ENCODE data around the gene MADD.
"Not testable (repeated sequence)": the region's sequence is repeated elsewhere in the genome, so short reads cannot be mapped to it uniquely, and the experiment has no call there.

MADD gene

DNA sequence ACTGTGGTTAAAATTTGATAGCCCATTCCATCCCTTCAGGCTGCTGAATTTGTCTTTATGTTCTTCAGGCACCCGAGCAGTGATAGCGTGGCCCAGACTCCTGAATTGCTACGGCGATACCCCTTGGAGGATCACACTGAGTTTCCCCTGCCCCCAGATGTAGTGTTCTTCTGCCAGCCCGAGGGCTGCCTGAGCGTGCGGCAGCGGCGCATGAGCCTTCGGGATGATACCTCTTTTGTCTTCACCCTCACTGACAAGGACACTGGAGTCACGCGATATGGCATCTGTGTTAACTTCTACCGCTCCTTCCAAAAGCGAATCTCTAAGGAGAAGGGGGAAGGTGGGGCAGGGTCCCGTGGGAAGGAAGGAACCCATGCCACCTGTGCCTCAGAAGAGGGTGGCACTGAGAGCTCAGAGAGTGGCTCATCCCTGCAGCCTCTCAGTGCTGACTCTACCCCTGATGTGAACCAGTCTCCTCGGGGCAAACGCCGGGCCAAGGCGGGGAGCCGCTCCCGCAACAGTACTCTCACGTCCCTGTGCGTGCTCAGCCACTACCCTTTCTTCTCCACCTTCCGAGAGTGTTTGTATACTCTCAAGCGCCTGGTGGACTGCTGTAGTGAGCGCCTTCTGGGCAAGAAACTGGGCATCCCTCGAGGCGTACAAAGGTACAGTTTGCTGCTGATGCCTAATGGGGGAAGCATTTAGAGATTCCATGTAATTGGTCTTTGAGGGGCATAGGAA, 4.7 kb downstream of the MADD start:
- no peak for DNase-seq (ENCODE audit: low read depth in 3 of 3)

GRCh38 chr11:47276923-47277322, 7.0 kb downstream of the MADD start:
- no peak for DNase-seq (ENCODE audit: low read depth in 3 of 3)

- DNase-seq (ENCODE audit: low read depth in 3 of 3): no peak
Observed at GRCh38 chr11:47278058-47278457, 8.1 kb downstream of the MADD start.

GRCh38 chr11:47278769-47279168, 8.8 kb downstream of the MADD start:
- no peak for DNase-seq (ENCODE audit: low read depth in 3 of 3)

GRCh38 chr11:47280099-47280498, 10.2 kb downstream of the MADD start:
- no peak for DNase-seq (ENCODE audit: low read depth in 3 of 3)

DNA sequence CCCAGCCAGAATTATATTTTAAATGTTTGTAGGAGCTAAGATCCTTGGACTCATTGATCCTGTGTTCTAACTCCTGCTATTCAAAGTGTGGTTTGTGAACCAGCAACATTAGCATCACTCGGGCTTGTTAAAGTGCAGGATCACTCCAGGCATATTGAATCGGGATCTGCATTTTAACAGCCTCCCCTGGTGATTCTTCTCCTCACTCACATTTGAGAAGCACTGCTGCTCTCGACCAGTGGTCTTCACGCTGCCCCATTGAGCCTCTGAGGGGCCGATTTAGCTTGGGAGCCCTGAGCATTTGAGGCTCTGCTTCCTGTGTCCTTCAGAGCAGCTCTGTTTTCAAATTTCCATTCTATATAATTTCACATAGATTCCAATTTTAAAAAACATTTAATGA, 10.9 kb downstream of the MADD start:
- DNase-seq (ENCODE audit: low read depth in 3 of 3): no peak

- DNase-seq (ENCODE audit: low read depth in 3 of 3): no peak
Observed at GRCh38 chr11:47282462-47282861, 12.5 kb downstream of the MADD start.

GRCh38 chr11:47284151-47284550, 14.2 kb downstream of the MADD start:
- DNase-seq (ENCODE audit: low read depth in 3 of 3): no peak

- DNase-seq (ENCODE audit: low read depth in 3 of 3): no peak
Observed at GRCh38 chr11:47285969-47286770, 16.2 kb downstream of the MADD start.

DNA sequence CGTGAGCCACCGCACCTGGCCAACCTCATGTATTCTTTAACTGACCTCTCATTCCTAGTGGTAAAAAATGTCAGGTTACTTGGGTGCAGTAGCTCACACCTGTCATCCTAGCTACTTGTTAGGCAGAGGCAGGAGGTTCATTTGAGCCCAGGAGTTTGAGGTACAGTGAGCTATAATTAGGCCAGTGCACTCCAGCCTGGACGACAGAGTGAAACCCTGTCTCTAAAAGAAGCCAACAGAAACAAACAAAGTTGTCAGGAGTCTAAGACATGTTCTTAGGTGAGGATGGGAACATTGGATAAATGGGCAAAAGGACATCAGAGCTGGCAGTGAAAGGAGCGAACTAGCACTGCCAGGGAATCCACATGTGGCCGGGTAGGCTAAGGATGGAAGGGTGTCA, 18.1 kb downstream of the MADD start:
- no peak for DNase-seq (ENCODE audit: low read depth in 3 of 3)

GRCh38 chr11:47289856-47290255, 19.9 kb downstream of the MADD start:
- no peak for DNase-seq (ENCODE audit: low read depth in 3 of 3)

- DNase-seq (ENCODE audit: low read depth in 3 of 3): no peak
Observed at GRCh38 chr11:47295385-47295784, 25.5 kb downstream of the MADD start.

- no peak for DNase-seq (ENCODE audit: low read depth in 3 of 3)
Observed at GRCh38 chr11:47296045-47296444, 26.1 kb downstream of the MADD start.

- no peak for DNase-seq (ENCODE audit: low read depth in 3 of 3)
Observed at GRCh38 chr11:47299078-47299477, 29.1 kb downstream of the MADD start.

DNA sequence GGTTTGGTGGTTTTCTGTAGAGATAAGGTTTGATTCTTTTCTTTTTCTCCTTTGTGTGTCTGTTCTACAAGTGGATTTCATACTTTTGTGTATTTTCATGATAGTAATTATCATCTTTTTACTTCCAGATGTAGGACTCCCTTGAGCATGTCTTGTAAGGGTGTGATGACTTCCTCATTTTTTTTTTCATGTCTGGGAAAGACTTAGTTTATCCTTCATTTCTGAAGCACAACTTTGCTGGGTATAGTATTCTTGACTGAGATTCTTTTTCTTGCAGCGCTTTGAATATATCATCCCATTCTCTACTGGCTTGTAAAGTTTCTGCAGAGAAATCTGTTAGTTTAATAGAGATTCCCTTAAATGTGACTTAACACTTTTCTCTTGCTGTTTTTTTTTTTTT, 32.9 kb downstream of the MADD start:
- no peak for DNase-seq (ENCODE audit: low read depth in 3 of 3)

- no peak for DNase-seq (ENCODE audit: low read depth in 3 of 3)
Observed at GRCh38 chr11:47305734-47306483, 36.0 kb downstream of the MADD start.

DNA sequence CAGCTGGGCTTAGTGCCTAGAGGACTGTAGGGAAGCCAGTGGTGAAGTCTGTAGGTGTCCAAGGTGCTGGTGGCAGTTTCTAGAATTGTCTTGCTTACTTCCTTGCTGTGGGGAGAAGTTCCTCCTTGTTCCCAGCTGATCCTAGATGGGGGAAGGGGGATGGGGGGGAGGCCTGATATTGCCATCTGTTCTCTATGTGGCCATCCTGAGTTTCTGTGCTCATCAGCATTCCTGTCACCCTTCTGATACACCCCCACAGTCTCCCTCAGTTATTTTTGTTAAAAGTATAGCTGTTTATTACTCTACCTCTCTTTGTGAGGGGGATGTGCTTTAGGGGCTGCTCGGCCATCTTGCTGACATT, 36.5 kb downstream of the MADD start:
- DNase-seq (ENCODE audit: low read depth in 3 of 3): no peak

DNA sequence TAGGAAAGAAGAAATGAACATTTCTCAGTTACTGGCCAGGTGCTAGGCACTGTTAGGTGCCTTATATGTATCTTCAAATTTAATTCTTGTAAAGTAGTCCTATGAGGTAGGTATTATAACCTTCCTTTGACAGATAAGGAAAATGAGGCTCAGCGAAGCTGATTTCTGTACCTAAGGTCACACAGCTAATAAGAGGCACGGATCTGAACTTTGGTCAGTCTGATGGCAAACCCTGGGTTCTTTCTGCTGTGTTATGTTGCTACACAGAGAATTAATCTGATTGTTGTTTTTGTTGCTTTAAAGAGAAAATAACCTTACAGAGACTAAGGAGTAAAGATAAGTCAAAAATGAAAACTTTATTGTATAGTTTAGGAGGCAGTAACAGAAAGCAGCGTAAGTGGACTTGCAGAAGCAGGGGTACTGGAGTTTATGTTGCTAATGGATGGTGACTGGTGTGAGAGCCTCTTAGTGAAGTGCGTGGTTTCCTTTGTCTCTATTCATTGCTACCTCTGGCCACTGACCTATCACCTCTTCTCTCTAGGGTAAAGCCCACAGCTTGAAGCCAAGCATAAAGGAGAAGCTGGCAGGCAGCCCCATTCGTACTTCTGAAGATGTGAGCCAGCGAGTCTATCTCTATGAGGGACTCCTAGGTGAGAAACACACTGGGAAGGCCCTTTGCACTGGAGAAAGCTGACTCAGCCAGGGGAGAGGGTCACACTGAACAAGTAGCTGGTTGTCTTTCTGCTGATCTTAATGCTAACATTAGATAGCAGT, 38.3 kb downstream of the MADD start:
- no peak for DNase-seq (ENCODE audit: low read depth in 3 of 3)

GRCh38 chr11:47314992-47315391, 45.1 kb downstream of the MADD start:
- no peak for DNase-seq (ENCODE audit: low read depth in 3 of 3)

GRCh38 chr11:47316501-47316900, 46.6 kb downstream of the MADD start:
- DNase-seq (ENCODE audit: low read depth in 3 of 3): not testable (repeated sequence)

DNA sequence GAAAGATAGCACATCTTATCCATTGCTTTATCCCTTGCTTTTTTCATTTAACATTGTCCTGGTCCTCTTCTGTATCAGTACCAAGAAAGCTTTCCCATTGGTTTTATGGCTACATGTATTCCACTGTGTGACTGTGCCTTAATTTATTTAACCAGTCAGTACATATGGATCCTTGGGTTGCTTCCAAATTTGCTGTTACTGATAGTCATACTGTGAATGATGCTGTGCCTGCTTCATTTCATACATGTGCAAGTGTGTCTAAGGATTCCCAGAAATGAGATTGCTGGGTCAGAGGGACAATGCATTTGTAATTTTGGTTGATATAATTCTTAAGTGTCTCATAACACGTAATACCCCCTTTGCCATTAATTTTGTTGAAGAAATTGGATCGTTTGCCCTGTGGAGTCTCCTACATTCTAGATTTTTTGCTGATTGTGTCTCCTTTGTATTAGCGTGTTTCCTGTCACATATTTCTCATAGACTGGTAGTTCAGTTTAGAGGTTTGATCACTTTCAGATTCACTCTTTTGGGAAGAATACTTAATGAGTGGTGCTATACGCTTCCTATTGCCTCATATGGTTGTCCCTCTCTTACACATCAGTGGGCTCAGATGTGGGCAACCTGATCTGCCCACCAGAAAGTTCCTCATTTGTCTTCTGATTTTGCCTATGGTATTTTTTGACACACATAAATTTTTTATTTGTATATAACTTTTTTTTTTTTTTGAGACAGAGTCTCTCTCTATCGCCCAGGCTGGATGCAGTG, 47.3 kb downstream of the MADD start:
- no peak for DNase-seq (ENCODE audit: low read depth in 3 of 3)

Data from stimulated activated CD4-positive, alpha-beta T cell treated with anti-CD3 and anti-CD28 coated beads, TNF-alpha, amount 100 ng/mL, for 24 hours (primary cell).